ENCODE measurements around the gene MUSTN1.

The MUSTN1 gene

DNA sequence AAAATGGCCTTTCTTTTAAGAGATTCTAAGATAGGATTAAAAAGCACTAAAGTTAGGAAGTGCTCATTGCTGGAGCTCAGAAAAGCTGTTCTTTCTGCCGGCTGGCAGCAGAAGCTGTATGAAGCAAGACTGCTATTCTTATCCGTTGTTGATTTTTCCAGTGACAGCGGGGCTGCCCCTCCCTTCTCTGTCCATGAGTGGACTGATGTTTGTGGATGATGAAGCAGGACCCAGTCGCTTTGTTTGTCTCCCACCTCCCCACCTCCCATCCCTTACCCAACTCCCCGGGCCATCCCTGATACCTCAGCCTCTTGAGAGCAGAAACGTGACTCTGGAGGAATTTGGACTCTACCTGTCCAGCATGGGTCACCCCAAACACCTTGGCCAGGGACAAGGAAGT lies 10.3 kb upstream of the MUSTN1 start:
- H3K27me3 Mint-ChIP-seq, result no peaks in the 10 kb centered on the region
- no peak overlapping the region for H3K4me3 Mint-ChIP-seq
- peaks cover 2% of the 10 kb centered on the region for H3K36me3 Mint-ChIP-seq
- H3K9me3 Mint-ChIP-seq (ENCODE audit: low read depth), result no peaks in the 10 kb centered on the region
- no peak overlapping the region for H3K27ac Mint-ChIP-seq
- no peaks in the 10 kb centered on the region for H3K4me1 Mint-ChIP-seq (ENCODE audit: low read depth)

DNA sequence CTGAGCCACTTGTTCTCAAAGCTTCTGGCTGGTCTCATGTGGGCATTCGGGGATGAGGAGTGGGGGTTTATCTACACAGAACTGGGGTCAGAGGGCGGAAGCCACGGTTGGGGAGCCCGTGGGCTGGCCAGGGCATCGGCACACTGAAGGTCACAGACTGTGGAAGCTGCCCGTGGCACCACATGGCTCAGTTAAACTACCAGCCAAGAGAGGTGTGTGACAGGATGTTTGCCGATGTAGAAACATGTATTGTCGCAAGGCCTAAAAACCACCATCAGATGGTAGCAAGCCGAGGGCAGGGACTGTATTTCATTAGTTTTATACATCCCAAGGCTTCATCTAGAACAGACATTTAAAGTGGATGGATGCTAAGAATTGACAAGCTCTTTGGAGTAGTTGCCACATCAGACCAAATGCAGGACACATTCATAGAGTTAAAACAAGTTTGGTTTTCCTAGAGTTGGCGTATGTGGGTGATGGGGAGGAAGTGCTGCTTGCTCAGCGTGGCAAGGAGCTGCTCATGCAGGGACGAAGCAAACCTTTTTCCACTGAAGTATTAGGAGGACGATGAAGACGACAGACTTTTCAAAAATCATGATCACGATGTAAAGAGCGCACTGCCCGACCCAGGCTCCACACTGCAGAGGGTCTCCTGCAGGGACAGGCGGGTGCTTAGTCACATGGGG lies 9.6 kb upstream of the MUSTN1 start:
- Mint-ChIP-seq H3K27ac (no peak overlapping the region), H3K9me3 (ENCODE audit: low read depth) (no peaks in the 10 kb centered on the region), H3K36me3 (peaks cover 2% of the 10 kb centered on the region), H3K27me3 (no peaks in the 10 kb centered on the region), H3K4me1 (ENCODE audit: low read depth) (peaks cover 2% of the 10 kb centered on the region), H3K4me3 (no peak overlapping the region)

DNA sequence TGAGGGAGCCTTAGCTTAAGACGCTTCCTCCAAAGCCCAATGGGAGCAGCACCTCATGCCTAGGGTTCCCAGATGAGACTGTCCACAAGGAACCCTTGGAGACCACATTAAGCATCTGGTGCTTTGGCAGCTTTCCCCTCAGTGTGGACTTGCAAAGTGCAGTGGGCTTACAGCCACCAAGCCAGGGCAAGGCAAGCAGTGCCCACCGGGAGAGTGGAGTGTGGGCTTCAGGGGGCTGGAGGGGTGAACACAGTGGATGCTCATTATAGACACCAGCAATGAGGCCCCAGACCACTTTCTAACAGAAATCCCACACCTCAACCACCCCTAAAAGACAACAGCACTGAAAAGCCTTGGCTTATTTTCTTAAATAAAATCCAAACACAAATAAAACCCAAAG lies 9.1 kb upstream of the MUSTN1 start:
- no peak overlapping the region for H3K4me3 Mint-ChIP-seq
- H3K4me1 Mint-ChIP-seq (ENCODE audit: low read depth), result peaks cover 6% of the 10 kb centered on the region
- no peak overlapping the region for H3K27ac Mint-ChIP-seq
- no peaks in the 10 kb centered on the region for H3K9me3 Mint-ChIP-seq (ENCODE audit: low read depth)
- peaks cover 2% of the 10 kb centered on the region for H3K36me3 Mint-ChIP-seq
- no peaks in the 10 kb centered on the region for H3K27me3 Mint-ChIP-seq

DNA sequence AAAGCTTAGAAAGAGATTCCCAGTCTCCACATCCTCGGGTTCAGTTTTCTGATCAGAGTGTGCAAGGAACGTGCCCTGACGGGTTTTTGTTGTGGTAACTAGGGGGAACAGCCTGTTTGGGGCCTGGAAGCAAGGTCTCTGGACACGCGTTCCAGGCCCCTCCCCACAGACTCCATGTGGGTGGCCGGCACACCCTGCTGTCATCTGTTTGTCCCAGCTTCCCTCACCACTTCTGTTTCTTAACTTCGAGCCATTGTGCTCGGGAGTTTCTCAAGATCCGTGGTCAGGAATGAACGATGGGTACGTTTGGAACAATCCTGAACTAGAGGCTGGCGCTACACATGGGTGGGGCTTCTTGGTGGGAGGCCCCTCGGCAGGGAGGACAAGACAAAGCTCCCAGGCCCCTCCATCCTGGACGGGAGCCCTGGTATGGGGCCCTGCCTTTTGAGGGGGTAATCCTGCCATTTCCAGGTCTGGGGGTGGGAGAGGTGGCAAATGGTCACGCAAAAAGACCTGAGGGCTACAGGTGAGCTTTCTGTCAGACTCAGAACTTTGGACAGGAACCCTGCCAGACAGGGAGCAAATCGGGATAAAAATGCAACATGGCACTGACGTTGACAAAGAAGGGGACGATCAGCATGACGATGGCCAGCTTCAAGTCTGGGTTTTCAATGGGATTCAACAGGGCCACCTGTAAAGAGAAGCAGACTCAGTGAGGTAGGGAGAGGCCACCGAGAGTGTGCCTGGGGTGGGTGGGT lies 8.5 kb upstream of the MUSTN1 start:
- Mint-ChIP-seq H3K4me1 (ENCODE audit: low read depth) (peaks cover 12% of the 10 kb centered on the region), H3K27ac (no peak overlapping the region), H3K27me3 (no peaks in the 10 kb centered on the region), H3K36me3 (peaks cover 2% of the 10 kb centered on the region), H3K4me3 (no peak overlapping the region), H3K9me3 (ENCODE audit: low read depth) (no peaks in the 10 kb centered on the region)

DNA sequence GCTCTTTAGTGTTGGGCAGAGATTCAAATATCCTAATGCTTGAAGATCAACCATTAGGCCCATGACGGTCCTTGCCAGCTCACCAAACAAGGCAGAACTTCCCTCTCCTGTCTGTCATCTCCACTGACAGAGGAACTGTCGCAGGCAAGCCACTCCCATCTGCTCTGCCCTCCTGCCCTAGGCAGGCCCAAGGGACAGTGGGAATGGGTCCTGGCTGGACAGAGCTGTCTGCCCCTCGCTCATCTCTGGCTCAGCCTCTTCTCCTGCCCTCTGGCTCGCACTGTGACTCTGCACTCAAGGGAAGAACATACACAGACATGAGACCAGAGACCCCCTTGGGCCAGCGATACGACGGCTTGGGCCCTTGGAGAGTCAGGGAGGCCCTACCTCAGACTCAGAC lies 7.6 kb upstream of the MUSTN1 start:
- H3K27ac Mint-ChIP-seq, result no peak overlapping the region
- H3K4me3 Mint-ChIP-seq, result no peak overlapping the region
- no peaks in the 10 kb centered on the region for H3K9me3 Mint-ChIP-seq (ENCODE audit: low read depth)
- H3K27me3 Mint-ChIP-seq, result no peaks in the 10 kb centered on the region
- H3K36me3 Mint-ChIP-seq, result peaks cover 2% of the 10 kb centered on the region
- peaks cover 16% of the 10 kb centered on the region for H3K4me1 Mint-ChIP-seq (ENCODE audit: low read depth)

DNA sequence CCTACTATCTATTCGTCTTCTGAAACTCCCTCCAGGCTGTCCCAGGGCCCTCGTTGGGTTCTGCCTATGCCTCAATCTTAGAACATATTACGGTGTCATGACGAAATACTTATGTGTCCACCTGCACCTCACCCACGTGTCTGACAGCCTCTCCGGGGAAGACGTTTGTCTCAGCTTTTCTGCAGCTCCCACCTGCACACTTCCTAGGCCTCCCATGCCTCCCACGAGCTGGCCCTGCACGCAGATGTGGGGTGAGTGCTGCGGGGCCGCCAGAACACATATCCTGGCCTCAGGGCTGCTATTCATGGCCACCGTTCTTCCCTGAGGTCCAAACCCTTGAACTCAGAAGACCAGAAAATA lies 7.1 kb upstream of the MUSTN1 start:
- H3K27ac Mint-ChIP-seq, result no peak overlapping the region
- H3K4me1 Mint-ChIP-seq (ENCODE audit: low read depth), result peaks cover 16% of the 10 kb centered on the region
- no peaks in the 10 kb centered on the region for H3K9me3 Mint-ChIP-seq (ENCODE audit: low read depth)
- H3K36me3 Mint-ChIP-seq, result peaks cover 2% of the 10 kb centered on the region
- H3K4me3 Mint-ChIP-seq, result no peak overlapping the region
- no peaks in the 10 kb centered on the region for H3K27me3 Mint-ChIP-seq

DNA sequence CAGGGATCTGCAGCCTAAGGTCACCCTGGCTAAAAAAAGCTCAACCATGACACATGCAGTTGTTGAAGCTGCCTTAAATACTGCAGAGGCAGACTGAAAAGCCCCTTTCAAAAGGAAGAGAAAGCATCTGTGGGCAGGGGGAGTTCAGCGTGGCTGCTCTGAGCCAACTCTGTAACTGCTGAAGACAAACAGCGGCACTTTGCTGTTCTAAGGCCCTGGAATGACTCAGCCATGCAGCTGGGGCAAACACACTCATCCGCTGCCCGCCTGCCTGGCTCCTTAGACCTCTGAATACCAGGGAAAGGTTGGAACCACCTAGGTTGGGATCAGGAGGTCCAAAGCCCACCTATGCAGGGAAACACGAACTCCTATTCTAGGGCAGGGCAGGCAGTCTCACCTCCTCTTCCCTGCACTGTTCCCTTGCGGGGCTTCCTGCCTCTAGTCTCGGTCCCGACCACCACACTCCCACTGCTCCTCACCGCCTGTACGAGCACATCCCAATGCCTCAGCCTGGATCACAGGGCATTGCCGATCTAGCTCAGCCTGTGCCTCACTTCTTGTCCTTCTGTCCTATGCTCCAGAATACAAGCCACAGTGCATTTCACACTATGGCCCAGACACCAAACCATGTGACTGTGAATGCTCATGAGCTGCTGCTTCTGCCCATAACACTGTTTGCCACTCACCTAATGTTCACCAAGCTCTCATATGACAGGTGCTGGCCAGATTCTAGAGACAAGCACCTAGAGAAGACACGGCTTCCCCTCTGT lies 6.6 kb upstream of the MUSTN1 start:
- Mint-ChIP-seq H3K4me3 (no peak overlapping the region), H3K4me1 (ENCODE audit: low read depth) (peaks cover 16% of the 10 kb centered on the region), H3K27me3 (no peaks in the 10 kb centered on the region), H3K9me3 (ENCODE audit: low read depth) (no peaks in the 10 kb centered on the region), H3K27ac (no peak overlapping the region), H3K36me3 (peaks cover 2% of the 10 kb centered on the region)

DNA sequence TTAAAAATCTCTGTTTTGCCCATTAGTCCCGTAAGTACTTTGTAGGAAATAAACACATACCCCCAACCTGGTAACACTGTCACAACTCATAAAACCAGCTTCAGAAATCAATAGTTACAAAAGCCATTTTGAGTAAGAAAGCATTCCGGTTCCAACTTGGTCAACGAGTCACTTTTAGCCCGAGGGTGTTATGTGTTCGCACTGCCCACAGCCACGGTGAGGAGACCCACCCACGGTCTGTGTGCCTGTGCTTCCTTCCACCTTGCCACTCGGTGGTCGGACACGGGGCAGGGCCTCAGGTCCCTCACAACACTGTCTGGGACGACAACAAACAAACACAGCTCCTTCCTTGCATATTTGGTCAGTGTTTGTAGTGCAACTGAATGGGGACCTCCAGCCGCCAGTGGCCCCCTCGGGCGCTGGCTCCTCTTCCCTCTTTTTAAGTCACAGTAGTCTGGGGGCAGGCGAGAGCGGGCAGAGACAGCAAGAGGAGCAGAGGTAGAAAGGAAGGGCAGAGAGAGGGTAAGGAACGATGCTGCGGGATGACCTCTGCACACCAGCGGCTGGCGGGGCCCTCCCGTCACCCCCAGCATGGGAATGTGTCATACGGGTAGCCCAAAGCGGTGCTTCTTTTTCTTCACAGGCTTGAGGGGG lies 5.2 kb upstream of the MUSTN1 start:
- peaks cover 2% of the 10 kb centered on the region for H3K36me3 Mint-ChIP-seq
- no peaks in the 10 kb centered on the region for H3K9me3 Mint-ChIP-seq (ENCODE audit: low read depth)
- H3K4me1 Mint-ChIP-seq (ENCODE audit: low read depth), result peaks cover 16% of the 10 kb centered on the region
- H3K27me3 Mint-ChIP-seq, result no peaks in the 10 kb centered on the region
- H3K27ac Mint-ChIP-seq, result no peak overlapping the region
- H3K4me3 Mint-ChIP-seq, result no peak overlapping the region

DNA sequence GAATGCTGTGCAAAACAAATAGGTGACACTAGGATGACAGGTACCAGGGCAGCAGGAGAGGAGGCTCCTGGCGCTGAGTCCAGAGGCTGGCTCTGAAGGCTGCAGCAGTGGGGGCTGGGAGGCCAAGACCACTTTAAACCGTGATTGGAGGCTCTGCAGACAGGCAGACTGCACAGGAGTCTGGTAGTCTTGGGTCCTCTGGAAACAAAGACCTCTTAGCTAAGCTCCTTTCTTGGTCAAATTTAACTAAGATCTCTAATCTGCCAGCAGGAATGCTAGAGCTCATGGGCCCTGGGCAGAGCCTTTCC lies 4.4 kb upstream of the MUSTN1 start:
- no peaks in the 10 kb centered on the region for H3K27me3 Mint-ChIP-seq
- H3K4me1 Mint-ChIP-seq (ENCODE audit: low read depth), result peaks cover 16% of the 10 kb centered on the region
- H3K9me3 Mint-ChIP-seq (ENCODE audit: low read depth), result no peaks in the 10 kb centered on the region
- no peaks in the 10 kb centered on the region for H3K36me3 Mint-ChIP-seq
- no peak overlapping the region for H3K27ac Mint-ChIP-seq
- no peak overlapping the region for H3K4me3 Mint-ChIP-seq

DNA sequence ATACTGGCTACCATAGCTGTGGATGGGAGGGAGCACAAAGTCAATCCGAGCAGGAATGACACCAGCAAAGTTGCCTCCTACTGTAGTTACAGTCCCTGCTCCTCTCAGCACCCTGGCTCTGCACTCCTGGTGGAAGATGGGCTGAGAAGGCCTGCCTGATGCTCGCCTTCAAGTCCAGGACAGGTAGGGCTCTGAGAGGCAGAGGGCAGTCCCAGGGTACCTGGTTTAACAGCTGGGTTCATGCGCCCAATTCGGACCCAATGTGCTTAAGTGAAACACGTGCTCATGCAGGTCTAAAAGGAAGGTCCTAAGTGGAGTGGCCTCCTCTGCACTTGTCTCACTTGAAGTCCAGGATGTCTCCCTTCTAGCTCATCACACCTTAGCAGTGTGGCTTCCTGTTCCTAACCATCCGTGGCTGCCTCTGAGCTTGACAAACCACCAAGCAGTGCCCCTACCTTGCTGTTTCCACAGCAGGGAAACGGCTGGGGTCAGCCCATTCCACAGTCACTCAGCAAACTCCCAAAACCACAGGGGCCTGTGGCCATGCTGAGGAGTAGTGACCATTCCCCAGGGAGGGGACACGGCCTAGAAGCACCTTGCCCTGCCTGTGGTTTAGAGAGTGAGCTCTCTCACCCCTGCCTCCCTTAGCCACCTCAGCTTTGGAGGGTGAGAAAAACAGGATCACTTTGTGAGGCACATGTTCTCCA lies 3.9 kb upstream of the MUSTN1 start:
- Mint-ChIP-seq H3K4me1 (ENCODE audit: low read depth) (peaks cover 16% of the 10 kb centered on the region), H3K4me3 (no peak overlapping the region), H3K36me3 (no peaks in the 10 kb centered on the region), H3K27me3 (no peaks in the 10 kb centered on the region), H3K9me3 (ENCODE audit: low read depth) (no peaks in the 10 kb centered on the region), H3K27ac (no peak overlapping the region)

DNA sequence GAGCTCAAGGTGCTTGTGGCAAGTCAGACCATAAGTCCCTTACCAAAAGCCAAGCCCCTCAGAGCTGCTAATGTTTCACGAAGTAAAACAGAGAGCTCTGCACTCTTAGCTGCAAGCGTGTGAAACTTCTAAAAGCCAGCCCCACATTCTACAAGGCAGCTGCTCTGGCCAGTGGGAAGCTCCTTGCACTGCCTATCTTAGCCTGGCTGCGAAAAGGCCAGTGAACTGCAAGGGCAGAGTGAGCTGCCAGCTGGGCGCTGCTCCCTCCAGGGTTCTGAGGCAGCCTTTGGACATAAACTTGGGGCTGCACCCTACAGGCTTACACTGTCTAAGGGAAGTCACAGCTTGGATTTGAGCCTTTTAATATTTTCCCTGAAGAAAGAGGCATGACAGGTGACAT lies 2.2 kb upstream of the MUSTN1 start:
- Mint-ChIP-seq H3K27me3 (no peaks in the 10 kb centered on the region), H3K4me1 (ENCODE audit: low read depth) (peaks cover 16% of the 10 kb centered on the region), H3K36me3 (no peaks in the 10 kb centered on the region), H3K9me3 (ENCODE audit: low read depth) (no peaks in the 10 kb centered on the region), H3K27ac (no peak overlapping the region), H3K4me3 (no peak overlapping the region)

DNA sequence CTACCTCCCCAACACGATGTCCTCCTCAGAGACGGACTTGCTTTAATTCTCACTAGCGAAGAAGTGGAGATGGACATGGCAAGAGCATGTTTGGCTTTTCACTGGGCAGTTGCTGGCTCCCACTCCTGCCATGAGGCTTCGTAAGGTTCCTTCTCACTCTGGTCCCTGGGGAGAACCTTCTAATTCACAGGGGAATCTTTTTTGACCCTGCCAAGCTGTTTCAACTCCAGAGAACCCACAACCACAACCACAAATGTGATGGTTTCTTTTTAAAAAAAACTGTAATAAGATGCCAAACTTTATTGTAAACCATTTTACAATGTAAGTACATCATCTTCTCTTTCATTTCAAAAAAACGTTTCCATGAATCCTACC lies 1.6 kb upstream of the MUSTN1 start:
- H3K4me3 Mint-ChIP-seq, result no peak overlapping the region
- peaks cover 16% of the 10 kb centered on the region for H3K4me1 Mint-ChIP-seq (ENCODE audit: low read depth)
- no peaks in the 10 kb centered on the region for H3K36me3 Mint-ChIP-seq
- H3K27me3 Mint-ChIP-seq, result no peaks in the 10 kb centered on the region
- H3K9me3 Mint-ChIP-seq (ENCODE audit: low read depth), result no peaks in the 10 kb centered on the region
- no peak overlapping the region for H3K27ac Mint-ChIP-seq

DNA sequence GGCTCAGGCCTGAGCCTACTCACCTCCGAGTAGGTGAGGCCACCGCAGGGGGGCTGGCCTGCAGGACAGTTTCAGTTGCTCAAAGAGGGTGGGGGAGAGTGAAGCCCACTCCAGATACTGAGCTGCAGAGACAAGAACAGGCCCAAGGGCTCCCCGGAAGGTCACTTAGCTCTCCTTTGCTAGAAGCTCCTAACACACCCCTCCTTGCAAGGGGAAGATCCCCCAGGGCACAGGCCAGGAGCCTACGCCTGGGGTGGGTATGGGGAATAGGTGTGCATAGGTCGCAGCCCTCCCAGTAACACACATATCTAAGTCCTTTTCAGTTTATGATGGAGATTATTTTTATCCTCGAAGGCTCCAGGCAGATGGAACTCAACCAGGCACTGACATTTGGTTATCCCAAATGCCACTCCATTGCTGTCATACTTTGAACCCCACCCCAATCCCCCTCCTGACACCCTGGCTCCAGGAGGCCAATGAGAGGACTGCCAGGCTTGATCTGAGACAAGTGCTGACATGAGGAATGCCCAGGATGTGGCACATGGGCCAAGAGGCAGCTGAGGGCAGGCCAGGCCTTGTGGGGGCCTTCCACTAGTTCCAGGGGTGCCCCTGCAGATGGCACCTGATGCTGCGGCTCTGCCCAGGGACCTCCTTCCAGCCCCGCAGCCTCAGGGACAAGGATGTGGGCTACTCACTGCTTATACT lies 1.1 kb upstream of the MUSTN1 start:
- Mint-ChIP-seq H3K27ac (no peak overlapping the region), H3K36me3 (no peaks in the 10 kb centered on the region), H3K9me3 (ENCODE audit: low read depth) (no peaks in the 10 kb centered on the region), H3K4me1 (ENCODE audit: low read depth) (peaks cover 16% of the 10 kb centered on the region), H3K4me3 (no peak overlapping the region), H3K27me3 (no peaks in the 10 kb centered on the region)

DNA sequence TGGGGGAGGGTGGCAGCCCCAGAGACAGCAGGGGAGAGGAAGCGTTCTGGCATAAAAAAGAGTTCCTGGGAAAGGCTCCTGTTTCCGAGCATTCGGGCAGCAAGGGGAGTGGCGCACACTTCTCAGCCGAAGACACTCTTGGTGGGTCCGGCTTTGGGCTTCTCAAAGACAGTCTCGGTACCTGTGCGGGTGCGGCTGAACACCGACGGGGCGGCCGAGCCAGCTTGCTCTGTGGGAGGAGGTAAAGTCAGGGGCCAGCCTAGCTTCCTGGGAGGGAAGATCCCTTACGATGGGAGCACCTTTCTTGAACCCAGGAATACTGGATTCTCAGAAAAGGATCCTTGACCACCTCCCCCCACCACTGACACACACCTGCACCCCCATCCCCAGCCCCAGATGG lies 1.6 kb downstream of the MUSTN1 start:
- no peaks in the 10 kb centered on the region for H3K27me3 Mint-ChIP-seq
- no peaks in the 10 kb centered on the region for H3K9me3 Mint-ChIP-seq (ENCODE audit: low read depth)
- no peak overlapping the region for H3K27ac Mint-ChIP-seq
- no peak overlapping the region for H3K4me3 Mint-ChIP-seq
- H3K4me1 Mint-ChIP-seq (ENCODE audit: low read depth), result peaks cover 4% of the 10 kb centered on the region
- H3K36me3 Mint-ChIP-seq, result no peaks in the 10 kb centered on the region
